ENCODE results near the gene SLC25A21. TPM values are rescaled to one million over a fixed set of nuclear protein-coding genes. Genes with fewer than 3 reads are reported as not detected.

SLC25A21 gene
- total and polyA plus RNA-seq, 7 donors = 0.07 to 0.37 (median 0.18) TPM; not detected in 1

DNA sequence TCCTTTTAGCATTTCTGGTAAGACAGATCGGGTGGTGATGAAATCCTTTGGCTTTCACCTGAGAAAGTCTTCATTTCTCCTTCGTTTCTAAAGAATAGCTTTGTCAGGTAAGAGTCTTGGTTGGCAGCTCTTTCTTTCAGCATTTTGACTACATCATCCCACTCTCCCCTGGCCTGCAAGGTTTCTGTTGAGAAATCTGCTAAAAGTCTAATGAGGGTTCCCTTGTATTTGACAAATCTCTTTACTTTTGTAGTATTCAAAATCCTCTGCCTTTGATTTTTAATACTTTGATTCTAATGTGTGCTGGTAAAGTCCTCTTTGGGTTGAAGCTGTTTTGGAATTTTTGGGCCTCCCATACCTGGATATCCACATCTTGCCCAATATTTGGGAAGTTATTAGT lies 390.5 kb downstream of the SLC25A21 start:
- H3K27ac ChIP-seq = no peak overlapping the region
- H3K27me3 ChIP-seq (ENCODE audit: insufficient read depth in 3 of 3, low read length in 2 of 3) = no peaks in the 10 kb centered on the region
- ATAC-seq = no peak
- peaks cover 9% of the 10 kb centered on the region for H3K9me3 ChIP-seq
- no peaks in the 10 kb centered on the region for H3K4me1 ChIP-seq
- intact Hi-C loops (cut with DNase I) = no loop called here
- TF ChIP-seq, protein P1, sequence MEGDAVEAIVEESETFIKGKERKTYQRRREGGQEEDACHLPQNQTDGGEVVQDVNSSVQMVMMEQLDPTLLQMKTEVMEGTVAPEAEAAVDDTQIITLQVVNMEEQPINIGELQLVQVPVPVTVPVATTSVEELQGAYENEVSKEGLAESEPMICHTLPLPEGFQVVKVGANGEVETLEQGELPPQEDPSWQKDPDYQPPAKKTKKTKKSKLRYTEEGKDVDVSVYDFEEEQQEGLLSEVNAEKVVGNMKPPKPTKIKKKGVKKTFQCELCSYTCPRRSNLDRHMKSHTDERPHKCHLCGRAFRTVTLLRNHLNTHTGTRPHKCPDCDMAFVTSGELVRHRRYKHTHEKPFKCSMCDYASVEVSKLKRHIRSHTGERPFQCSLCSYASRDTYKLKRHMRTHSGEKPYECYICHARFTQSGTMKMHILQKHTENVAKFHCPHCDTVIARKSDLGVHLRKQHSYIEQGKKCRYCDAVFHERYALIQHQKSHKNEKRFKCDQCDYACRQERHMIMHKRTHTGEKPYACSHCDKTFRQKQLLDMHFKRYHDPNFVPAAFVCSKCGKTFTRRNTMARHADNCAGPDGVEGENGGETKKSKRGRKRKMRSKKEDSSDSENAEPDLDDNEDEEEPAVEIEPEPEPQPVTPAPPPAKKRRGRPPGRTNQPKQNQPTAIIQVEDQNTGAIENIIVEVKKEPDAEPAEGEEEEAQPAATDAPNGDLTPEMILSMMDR (IDR thresholded peaks at IDR 0.05) = no peak
- no peak for DNase-seq
- 82 to 89% (median 85%) methylated on average over 2 of the region's 2 CpGs for WGBS, 3 donors
- no peaks in the 10 kb centered on the region for H3K36me3 ChIP-seq (ENCODE audit: insufficient read depth in 1 of 2, low read depth in 1 of 2)
- H3K4me3 ChIP-seq = no peak overlapping the region

DNA sequence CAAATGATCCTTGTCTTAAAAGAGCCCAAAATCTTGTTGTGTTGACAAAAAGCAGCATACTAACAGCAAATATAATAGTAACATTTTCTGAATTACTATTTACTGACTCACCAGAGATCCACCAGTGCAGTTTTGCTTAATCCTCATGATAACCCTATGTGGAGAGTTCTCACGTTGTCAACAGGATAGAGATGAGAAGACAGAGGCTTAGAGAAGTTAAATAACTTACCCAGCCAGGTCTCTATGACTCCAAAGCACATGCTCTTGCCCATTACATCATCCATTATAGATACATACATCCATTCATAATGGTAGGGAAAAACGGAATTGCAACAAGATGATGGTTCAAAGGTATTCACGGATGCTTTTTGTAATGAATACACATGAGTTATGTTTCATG lies 398.8 kb downstream of the SLC25A21 start:
- H3K4me3 ChIP-seq = no peak overlapping the region
- intact Hi-C loops (cut with DNase I) = no loop called here
- peaks cover 0 to 3% (median 0%) of the 10 kb centered on the region in 3 donors for H3K27me3 ChIP-seq (ENCODE audit: insufficient read depth in 3 of 3, low read length in 2 of 3)
- no peaks in the 10 kb centered on the region for H3K4me1 ChIP-seq
- H3K36me3 ChIP-seq (ENCODE audit: insufficient read depth in 1 of 2, low read depth in 1 of 2) = no peaks in the 10 kb centered on the region
- 62 to 78% (median 73%) methylated on average over 3 of the region's 3 CpGs for WGBS, 3 donors
- no peak overlapping the region for H3K27ac ChIP-seq
- ATAC-seq (no peak), DNase-seq (no peak)
- no peaks in the 10 kb centered on the region for H3K9me3 ChIP-seq
- TF ChIP-seq, protein P1 (IDR thresholded peaks at IDR 0.05) = no peak

DNA sequence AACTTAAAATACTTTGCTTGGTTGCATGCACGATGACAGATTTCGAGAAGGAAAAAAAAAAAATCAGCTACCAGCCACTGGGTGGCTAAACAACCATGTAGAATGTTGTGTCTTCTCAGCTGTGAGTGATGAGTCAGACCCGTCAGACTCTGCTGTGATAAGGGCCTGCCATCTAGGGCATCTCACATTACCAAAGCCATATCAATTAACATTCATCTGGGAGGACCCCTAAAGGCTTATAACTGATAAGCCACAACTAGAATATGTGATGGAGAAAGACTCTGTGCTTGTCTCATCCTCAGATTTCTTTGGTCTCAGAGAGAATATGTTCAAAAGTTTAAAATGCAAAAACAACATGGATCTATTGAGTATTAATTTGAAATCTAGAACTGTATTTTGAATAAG lies 399.3 kb downstream of the SLC25A21 start:
- intact Hi-C loops (cut with DNase I) = no loop called here
- H3K4me1 ChIP-seq = no peaks in the 10 kb centered on the region
- H3K36me3 ChIP-seq (ENCODE audit: insufficient read depth in 1 of 2, low read depth in 1 of 2) = no peaks in the 10 kb centered on the region
- WGBS, 3 donors = 55 to 57% (median 55%) methylated on average over 3 of the region's 3 CpGs
- ATAC-seq (no peak), DNase-seq (no peak)
- H3K4me3 ChIP-seq = no peak overlapping the region
- no peak overlapping the region for H3K27ac ChIP-seq
- no peaks in the 10 kb centered on the region for H3K9me3 ChIP-seq
- TF ChIP-seq, protein P1 (IDR thresholded peaks at IDR 0.05) = no peak
- H3K27me3 ChIP-seq (ENCODE audit: insufficient read depth in 3 of 3, low read length in 2 of 3) = peaks cover 0 to 3% (median 0%) of the 10 kb centered on the region in 3 donors

DNA sequence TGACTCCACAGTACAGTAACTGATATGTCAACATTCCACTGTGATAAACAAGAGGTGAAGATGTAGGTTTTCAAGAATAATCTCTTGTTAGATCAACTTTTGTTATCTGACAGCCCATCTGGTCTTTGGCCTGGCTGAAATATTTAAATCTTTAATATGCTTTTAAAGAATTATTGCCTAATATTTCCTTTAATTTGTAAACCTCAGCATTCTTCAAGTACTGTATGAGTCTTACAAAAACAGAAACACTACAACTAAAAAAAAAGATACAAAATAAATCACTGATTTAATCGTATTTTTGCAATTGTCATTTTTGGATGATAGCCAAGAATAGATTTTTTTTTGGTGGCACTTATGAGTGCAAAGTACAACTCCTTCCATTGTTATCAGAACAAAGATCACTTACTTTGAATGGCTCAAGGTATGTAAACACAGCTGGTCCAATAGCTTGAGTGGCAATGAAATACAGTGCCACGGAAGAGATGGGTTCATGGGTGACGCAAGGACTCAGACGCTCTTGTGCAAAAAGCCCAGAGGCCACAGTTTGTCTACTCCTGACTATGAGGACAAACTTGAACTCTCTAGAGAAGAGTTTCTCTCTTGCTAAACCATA lies 401.3 kb downstream of the SLC25A21 start:
- 54 to 65% (median 62%) methylated on average over 4 of the region's 4 CpGs for WGBS, 3 donors
- no peaks in the 10 kb centered on the region for H3K4me1 ChIP-seq
- DNase-seq (no peak), ATAC-seq (no peak)
- no peaks in the 10 kb centered on the region for H3K27me3 ChIP-seq (ENCODE audit: insufficient read depth in 3 of 3, low read length in 2 of 3)
- TF ChIP-seq, protein P1 (IDR thresholded peaks at IDR 0.05) = no peak
- no peak overlapping the region for H3K27ac ChIP-seq
- no peaks in the 10 kb centered on the region for H3K36me3 ChIP-seq (ENCODE audit: insufficient read depth in 1 of 2, low read depth in 1 of 2)
- no peaks in the 10 kb centered on the region for H3K9me3 ChIP-seq
- intact Hi-C loops (cut with DNase I) = no loop called here
- H3K4me3 ChIP-seq = no peak overlapping the region

All from psoas muscle (tissue), 8 donors.